Neutrophil (primary cell): ENCODE results near the gene SLC35E2B.

Experiments
- H3K27ac ChIP-seq: fragments of 200-600 bp; sonication (generic); 2 replicates; pipeline ENCODE4 v1.5.1; 2016; ENCODE audit warnings: mild to moderate bottlenecking, moderate library complexity
- H3K27me3 ChIP-seq: fragments of 200-600 bp; sonication (generic); 2 replicates; pipeline ENCODE4 v1.6.0; 2016; ENCODE audit warnings: mild to moderate bottlenecking
- H3K36me3 ChIP-seq: fragments of 200-600 bp; sonication (generic); 2 replicates; pipeline ENCODE4 v1.5.1; 2017
- H3K4me1 ChIP-seq, 2 experiments: fragments of 200-600 bp in 1 of 2; sonication (generic) in 1 of 2; 1 replicate in 1 of 2; 2 replicates in 1 of 2; pipeline versions ENCODE4 v1.5.1 to v1.6.1; 2013 to 2016; ENCODE audit warnings: low read depth in 1 of 2, low read length in 1 of 2, mild to moderate bottlenecking in 1 of 2, moderate library complexity in 1 of 2; ENCODE audit not compliant: control insufficient read depth in 1 of 2, insufficient read depth in 1 of 2
- H3K4me3 ChIP-seq, 2 experiments: fragments of 200-600 bp in 1 of 2; sonication (generic) in 1 of 2; 1 replicate in 1 of 2; 2 replicates in 1 of 2; pipeline ENCODE4 v1.5.1; 2013 to 2016; ENCODE audit warnings: low read depth in 1 of 2, low read length in 1 of 2, mild to moderate bottlenecking in 1 of 2, moderate library complexity in 1 of 2
- H3K9me3 ChIP-seq: fragments of 200-600 bp; sonication (generic); 2 replicates; pipeline ENCODE4 v1.5.1; 2016
- CTCF ChIP-seq: fragments of 200-600 bp; sonication (generic); IDR thresholded peaks from 2 replicates; pipeline ENCODE4 v1.5.1; 2016; ENCODE audit warnings: antibody characterized with exemption

The SLC35E2B gene

GRCh38 chr1:1687846-1688245 lies 4.7 kb downstream of the SLC35E2B start:
- Histone ChIP-seq H3K27ac (no peak overlapping the region), H3K4me1 (peaks cover 16 to 18% of the 10 kb centered on the region in 2 experiments), H3K27me3 (no peaks in the 10 kb centered on the region), H3K9me3 (no peaks in the 10 kb centered on the region), H3K4me3 (no peak overlapping the region), H3K36me3 (peaks cover 11% of the 10 kb centered on the region)
- TF ChIP-seq CTCF: no peak

- H3K27me3 ChIP-seq: no peaks in the 10 kb centered on the region
- peaks cover 16 to 18% of the 10 kb centered on the region in 2 experiments for H3K4me1 ChIP-seq
- H3K9me3 ChIP-seq: no peaks in the 10 kb centered on the region
- no peak overlapping the region for H3K27ac ChIP-seq
- H3K36me3 ChIP-seq: peaks cover 18% of the 10 kb centered on the region
- no peak for TF ChIP-seq CTCF
- no peak overlapping the region for H3K4me3 ChIP-seq
These were observed 8.4 kb downstream of the SLC35E2B start for GRCh38 chr1:1684031-1684681.

- no peak overlapping the region for H3K4me3 ChIP-seq
- peaks cover 16 to 18% of the 10 kb centered on the region in 2 experiments for H3K4me1 ChIP-seq
- H3K27me3 ChIP-seq: no peaks in the 10 kb centered on the region
- no peak for TF ChIP-seq CTCF
- H3K36me3 ChIP-seq: peaks cover 18% of the 10 kb centered on the region
- no peaks in the 10 kb centered on the region for H3K9me3 ChIP-seq
- no peak overlapping the region for H3K27ac ChIP-seq
These were observed 9.3 kb downstream of the SLC35E2B start for GRCh38 chr1:1683104-1683905.

GRCh38 chr1:1680912-1681273 lies 11.7 kb downstream of the SLC35E2B start:
- H3K9me3 ChIP-seq: no peaks in the 10 kb centered on the region
- H3K4me3 ChIP-seq: no peak overlapping the region
- TF ChIP-seq CTCF: no peak
- H3K36me3 ChIP-seq: peaks cover 18% of the 10 kb centered on the region
- peaks cover 4 to 5% of the 10 kb centered on the region in 2 experiments for H3K4me1 ChIP-seq
- no peak overlapping the region for H3K27ac ChIP-seq
- H3K27me3 ChIP-seq: no peaks in the 10 kb centered on the region

GRCh38 chr1:1680031-1680911 lies 12.3 kb downstream of the SLC35E2B start:
- H3K27me3 ChIP-seq: no peaks in the 10 kb centered on the region
- no peak for TF ChIP-seq CTCF
- peaks cover 18% of the 10 kb centered on the region for H3K36me3 ChIP-seq
- no peaks in the 10 kb centered on the region for H3K4me1 ChIP-seq
- H3K9me3 ChIP-seq: no peaks in the 10 kb centered on the region
- no peak overlapping the region for H3K27ac ChIP-seq
- no peak overlapping the region for H3K4me3 ChIP-seq
